Neural crest cell (in vitro differentiated cells): ENCODE measurements around the gene ADAMTS17. TPM values are rescaled to one million over a fixed set of nuclear protein-coding genes. Genes with fewer than 3 reads are reported as not detected.

Source experiments
- DNase-seq: peaks from one replicate; pipeline ENCODE4 v3.0.0; 2021; ENCODE audit warnings: low read depth, mixed read lengths, low spot score
- H3K27ac Mint-ChIP-seq: one replicate; pipeline ENCODE4 v1.8.0; 2021; ENCODE audit warnings: mild to moderate bottlenecking, mixed read lengths; ENCODE audit not compliant: unreplicated experiment
- H3K27me3 Mint-ChIP-seq: 2 replicates; pipeline ENCODE4 v1.8.0; 2021; ENCODE audit warnings: low read depth, mild to moderate bottlenecking, mixed read lengths
- H3K36me3 Mint-ChIP-seq: 2 replicates; pipeline ENCODE4 v1.8.0; 2021; ENCODE audit warnings: low read depth, mild to moderate bottlenecking, mixed read lengths
- H3K4me1 Mint-ChIP-seq: 2 replicates; pipeline ENCODE4 v1.8.0; 2021; ENCODE audit warnings: mixed read lengths
- H3K4me3 Mint-ChIP-seq: one replicate; pipeline ENCODE4 v1.8.0; 2021; ENCODE audit warnings: mild to moderate bottlenecking, mixed read lengths
- H3K9me3 Mint-ChIP-seq: 2 replicates; pipeline ENCODE4 v1.8.0; 2021; ENCODE audit warnings: mixed read lengths
- CTCF ChIP-seq: fragments of 200-600 bp; sonication (generic); conservative IDR thresholded peaks from 2 replicates; pipeline ENCODE4 v1.5.0; 2021; ENCODE audit warnings: antibody characterized with exemption, mild to moderate bottlenecking
- total RNA-seq: library from RNA; stranded (reverse); gene quantifications from 2 replicates; pipeline ENCODE4 v1.2.1, GENCODE V29; 2021

ADAMTS17 gene
- total RNA-seq, 1 donor from 2014 or later, result 2.3 TPM

GRCh38 chr15:100172356-100173024 is 169.3 kb downstream of the ADAMTS17 start:
- Mint-ChIP-seq H3K4me3 (no peak overlapping the region), H3K36me3 (peaks cover 3% of the 10 kb centered on the region), H3K9me3 (peaks cover 5% of the 10 kb centered on the region), H3K27me3 (no peaks in the 10 kb centered on the region), H3K27ac (no peak overlapping the region), H3K4me1 (peaks cover 7% of the 10 kb centered on the region)
- no peak for TF ChIP-seq CTCF
- no peak for DNase-seq

GRCh38 chr15:100171411-100171810 is 170.4 kb downstream of the ADAMTS17 start:
- no peak overlapping the region for H3K4me3 Mint-ChIP-seq
- peaks cover 7% of the 10 kb centered on the region for H3K4me1 Mint-ChIP-seq
- no peaks in the 10 kb centered on the region for H3K27me3 Mint-ChIP-seq
- H3K36me3 Mint-ChIP-seq, result no peaks in the 10 kb centered on the region
- H3K9me3 Mint-ChIP-seq, result peaks cover 3% of the 10 kb centered on the region
- no peak for DNase-seq
- TF ChIP-seq CTCF, result no peak
- peak overlapping the region; percentile 62 for H3K27ac Mint-ChIP-seq

DNA sequence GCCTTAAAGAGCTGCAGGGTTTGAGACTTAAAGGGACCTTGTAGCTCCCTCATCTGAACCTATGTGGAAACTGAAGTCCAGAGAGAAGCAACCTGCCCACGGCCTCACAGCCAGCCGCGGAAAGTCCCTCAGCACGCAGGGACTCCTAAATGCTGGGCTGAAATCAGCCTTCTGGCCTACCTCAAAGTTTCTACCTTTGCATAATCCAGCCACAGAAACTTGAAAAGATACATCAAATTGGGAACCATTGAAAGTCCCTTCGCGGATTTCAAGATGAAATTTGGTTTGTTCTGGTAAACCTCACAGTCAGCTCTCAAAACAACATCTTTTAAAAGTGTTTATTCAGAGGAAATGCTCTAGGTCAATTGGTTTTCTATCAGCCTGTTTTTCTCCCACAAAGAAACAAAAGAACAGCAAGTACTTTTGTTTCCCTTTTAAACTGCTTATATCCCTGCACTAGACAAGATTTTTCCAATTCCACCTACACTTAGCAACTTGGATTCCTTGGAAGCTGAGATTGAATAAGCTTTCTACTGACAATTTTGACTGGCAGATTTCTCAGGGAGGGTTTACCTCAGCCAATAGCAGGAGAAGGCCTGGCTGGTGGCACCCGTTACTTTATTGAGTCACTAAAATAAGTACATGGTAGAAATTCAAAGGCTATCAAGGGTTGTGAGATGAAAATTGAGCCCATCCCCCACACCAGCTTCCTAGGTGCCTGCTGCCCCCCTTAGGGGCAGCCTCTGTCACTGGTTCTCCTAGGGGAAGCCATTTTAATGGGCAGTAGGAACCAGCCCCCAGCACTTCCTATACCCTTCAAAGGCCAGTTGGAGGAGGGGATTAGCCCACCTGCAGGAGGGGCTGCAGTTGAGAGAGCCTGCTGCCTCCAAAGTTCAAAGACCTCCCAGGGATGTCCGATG is 171.2 kb downstream of the ADAMTS17 start:
- H3K27me3 Mint-ChIP-seq, result no peaks in the 10 kb centered on the region
- H3K27ac Mint-ChIP-seq, result no peak overlapping the region
- peaks cover 3% of the 10 kb centered on the region for H3K9me3 Mint-ChIP-seq
- peaks cover 7% of the 10 kb centered on the region for H3K4me1 Mint-ChIP-seq
- DNase-seq, result no peak
- TF ChIP-seq CTCF, result no peak
- no peak overlapping the region for H3K4me3 Mint-ChIP-seq
- H3K36me3 Mint-ChIP-seq, result no peaks in the 10 kb centered on the region

- no peak for DNase-seq
- Mint-ChIP-seq H3K27ac (peak overlapping the region; percentile 50), H3K4me3 (no peak overlapping the region), H3K27me3 (no peaks in the 10 kb centered on the region), H3K4me1 (peaks cover 7% of the 10 kb centered on the region), H3K9me3 (peaks cover 3% of the 10 kb centered on the region), H3K36me3 (no peaks in the 10 kb centered on the region)
- TF ChIP-seq CTCF, result no peak
Measured at GRCh38 chr15:100169615-100170290, 172.0 kb downstream of the ADAMTS17 start.

DNA sequence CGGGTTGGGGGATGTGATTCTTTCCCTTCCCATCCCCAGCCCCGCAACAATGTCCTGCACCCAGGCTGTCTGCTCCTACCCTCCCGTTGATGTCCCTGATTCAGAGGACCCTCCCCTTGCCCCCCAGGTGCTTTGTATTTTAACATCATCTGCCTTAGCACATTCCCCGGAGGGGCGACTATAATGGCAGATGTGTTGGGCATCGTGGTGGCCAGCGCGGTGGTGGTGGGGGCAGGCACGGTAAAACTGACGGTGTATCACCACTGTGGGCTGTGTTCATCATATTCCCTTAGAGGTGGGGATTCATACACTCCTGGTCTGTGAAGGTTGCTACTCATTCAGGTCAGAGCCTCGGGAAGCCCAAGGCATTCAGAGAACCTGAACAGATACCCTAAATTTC is 173.0 kb downstream of the ADAMTS17 start:
- no peak for DNase-seq
- Mint-ChIP-seq H3K36me3 (no peaks in the 10 kb centered on the region), H3K9me3 (peaks cover 3% of the 10 kb centered on the region), H3K4me1 (peaks cover 7% of the 10 kb centered on the region), H3K27ac (no peak overlapping the region), H3K27me3 (no peaks in the 10 kb centered on the region), H3K4me3 (no peak overlapping the region)
- TF ChIP-seq CTCF, result no peak
